22Rv1 (cell line): ENCODE data around the gene SNX11.

Source experiments
- ZFX ChIP-seq: fragments of 450-650 bp; IDR thresholded peaks from 2 replicates; pipeline ENCODE4 v1.6.1; 2017; ENCODE audit warnings: antibody characterized with exemption, borderline replicate concordance
- TF ChIP-seq, protein P1 (sequence below): fragments of 450-650 bp; IDR thresholded peaks from 2 replicates; pipeline ENCODE4 v1.5.1; 2017; ENCODE audit warnings: mild to moderate bottlenecking

DNA sequence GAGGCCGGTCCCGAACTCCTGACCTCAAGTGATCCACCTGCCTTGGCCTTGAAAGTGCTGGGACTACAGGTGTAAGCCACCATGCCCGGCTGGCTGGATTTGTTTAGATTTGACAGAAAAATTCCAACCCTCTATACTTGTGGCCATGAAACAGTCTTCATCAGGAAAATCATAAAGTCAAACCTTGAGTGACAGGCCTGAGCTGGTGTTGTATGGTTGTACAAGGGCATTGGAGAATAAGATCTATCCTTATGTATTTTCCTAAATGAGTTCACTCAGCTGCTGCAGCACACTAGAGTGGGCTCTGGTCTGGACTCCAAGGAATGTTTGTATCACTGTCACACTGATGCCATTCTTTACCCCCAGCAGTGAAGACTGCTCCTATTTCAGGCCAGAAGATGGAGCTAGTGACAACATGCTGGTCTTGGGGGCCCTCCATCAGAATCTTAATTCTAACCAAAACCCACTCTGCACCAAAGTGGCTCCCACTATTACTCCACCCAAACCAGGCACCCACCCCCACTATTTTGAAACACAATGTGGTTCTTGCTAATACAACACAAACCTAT is 27.4 kb downstream of the SNX11 start:
- TF ChIP-seq, protein P1, sequence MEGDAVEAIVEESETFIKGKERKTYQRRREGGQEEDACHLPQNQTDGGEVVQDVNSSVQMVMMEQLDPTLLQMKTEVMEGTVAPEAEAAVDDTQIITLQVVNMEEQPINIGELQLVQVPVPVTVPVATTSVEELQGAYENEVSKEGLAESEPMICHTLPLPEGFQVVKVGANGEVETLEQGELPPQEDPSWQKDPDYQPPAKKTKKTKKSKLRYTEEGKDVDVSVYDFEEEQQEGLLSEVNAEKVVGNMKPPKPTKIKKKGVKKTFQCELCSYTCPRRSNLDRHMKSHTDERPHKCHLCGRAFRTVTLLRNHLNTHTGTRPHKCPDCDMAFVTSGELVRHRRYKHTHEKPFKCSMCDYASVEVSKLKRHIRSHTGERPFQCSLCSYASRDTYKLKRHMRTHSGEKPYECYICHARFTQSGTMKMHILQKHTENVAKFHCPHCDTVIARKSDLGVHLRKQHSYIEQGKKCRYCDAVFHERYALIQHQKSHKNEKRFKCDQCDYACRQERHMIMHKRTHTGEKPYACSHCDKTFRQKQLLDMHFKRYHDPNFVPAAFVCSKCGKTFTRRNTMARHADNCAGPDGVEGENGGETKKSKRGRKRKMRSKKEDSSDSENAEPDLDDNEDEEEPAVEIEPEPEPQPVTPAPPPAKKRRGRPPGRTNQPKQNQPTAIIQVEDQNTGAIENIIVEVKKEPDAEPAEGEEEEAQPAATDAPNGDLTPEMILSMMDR, result peak; percentile 45
- no peak for TF ChIP-seq ZFX
